HG03457 (cell line): ENCODE data around the gene TMCO2.
"Not testable (repeated sequence)": the region's sequence is repeated elsewhere in the genome, so short reads cannot be mapped to it uniquely, and the experiment has no call there.

Source experiments
- ATAC-seq: cut with Tn5 transposase; IDR thresholded peaks from one replicate; pipeline ENCODE4 v1.9.1; 2021; ENCODE audit warnings: moderate number of reproducible peaks; ENCODE audit not compliant: unreplicated experiment

Gene TMCO2

GRCh38 chr1:40247655-40248054 lies at the start of gene TMCO2:
Gene TMCO2 (plus strand): TSS chr1:40247937. CDS start chr1:40247994, 57 bp downstream.
- ATAC-seq: no peak

GRCh38 chr1:40199126-40199525 lies 48.6 kb upstream of the TMCO2 start:
- ATAC-seq: no peak

GRCh38 chr1:40204856-40205255 lies 42.9 kb upstream of the TMCO2 start:
- ATAC-seq: no peak

GRCh38 chr1:40210511-40211204 lies 37.1 kb upstream of the TMCO2 start:
- no peak for ATAC-seq

- no peak for ATAC-seq
Measured at GRCh38 chr1:40218333-40218732, 29.4 kb upstream of the TMCO2 start.

GRCh38 chr1:40221471-40221905 lies 26.2 kb upstream of the TMCO2 start:
- ATAC-seq: not testable (repeated sequence)

GRCh38 chr1:40221977-40222772 lies 25.6 kb upstream of the TMCO2 start:
- no peak for ATAC-seq

- no peak for ATAC-seq
Measured at GRCh38 chr1:40224040-40224439, 23.7 kb upstream of the TMCO2 start.

- no peak for ATAC-seq
Measured at GRCh38 chr1:40226192-40226591, 21.5 kb upstream of the TMCO2 start.

- ATAC-seq: peak; percentile 81
Measured at GRCh38 chr1:40232444-40232843, 15.3 kb upstream of the TMCO2 start.

- ATAC-seq: no peak
Measured at GRCh38 chr1:40239626-40240025, 8.1 kb upstream of the TMCO2 start.

GRCh38 chr1:40240390-40240789 lies 7.3 kb upstream of the TMCO2 start:
- no peak for ATAC-seq

- ATAC-seq: no peak
Measured at GRCh38 chr1:40241362-40241761, 6.4 kb upstream of the TMCO2 start.

GRCh38 chr1:40243351-40243750 lies 4.4 kb upstream of the TMCO2 start:
- no peak for ATAC-seq

- ATAC-seq: no peak
Measured at GRCh38 chr1:40244138-40244744, 3.5 kb upstream of the TMCO2 start.

GRCh38 chr1:40245686-40246085 lies 2.1 kb upstream of the TMCO2 start:
- ATAC-seq: no peak

GRCh38 chr1:40248412-40248811 lies 675 bp downstream of the TMCO2 start:
- ATAC-seq: no peak

- ATAC-seq: no peak
Measured at GRCh38 chr1:40251456-40251855, 3.7 kb downstream of the TMCO2 start.

GRCh38 chr1:40252601-40253000 lies 4.9 kb downstream of the TMCO2 start:
- no peak for ATAC-seq

GRCh38 chr1:40255231-40255630 lies 7.5 kb downstream of the TMCO2 start:
- no peak for ATAC-seq

GRCh38 chr1:40256401-40257084 lies 8.8 kb downstream of the TMCO2 start:
- ATAC-seq: no peak
